Esophagus muscularis mucosa (tissue), 4 donors: ENCODE data around the gene MCUB.
"Not testable (repeated sequence)": the region's sequence is repeated elsewhere in the genome, so short reads cannot be mapped to it uniquely, and the experiment has no call there.

Experiments
- EP300 ChIP-seq: sonication (generic); formaldehyde crosslinking; IDR thresholded peaks from one replicate; pipeline ENCODE4 v1.6.1; 2017; ENCODE audit warnings: antibody characterized with exemption
- POLR2A ChIP-seq: fragments of 450-650 bp; IDR thresholded peaks from one replicate; pipeline ENCODE4 v1.6.1; 2017; ENCODE audit warnings: antibody characterized with exemption, moderate library complexity, mild to moderate bottlenecking, low read depth
- POLR2AphosphoS5 ChIP-seq, 2 donors: sonication (generic); formaldehyde crosslinking; IDR thresholded peaks; one replicate each; pipeline ENCODE4 v1.6.1; 2017; ENCODE audit warnings: antibody characterized with exemption in 2 of 2
- TF ChIP-seq, protein P1 (sequence below), 3 experiments: fragments of 200-600 bp in 2 of 3; fragments of 450-650 bp in 1 of 3; sonication (generic) in 2 of 3; IDR thresholded peaks; one replicate each; pipeline ENCODE4 v1.5.1; 2017 to 2019; ENCODE audit warnings: antibody characterized with exemption in 3 of 3, mild to moderate bottlenecking in 2 of 3, moderate library complexity in 1 of 3

DNA sequence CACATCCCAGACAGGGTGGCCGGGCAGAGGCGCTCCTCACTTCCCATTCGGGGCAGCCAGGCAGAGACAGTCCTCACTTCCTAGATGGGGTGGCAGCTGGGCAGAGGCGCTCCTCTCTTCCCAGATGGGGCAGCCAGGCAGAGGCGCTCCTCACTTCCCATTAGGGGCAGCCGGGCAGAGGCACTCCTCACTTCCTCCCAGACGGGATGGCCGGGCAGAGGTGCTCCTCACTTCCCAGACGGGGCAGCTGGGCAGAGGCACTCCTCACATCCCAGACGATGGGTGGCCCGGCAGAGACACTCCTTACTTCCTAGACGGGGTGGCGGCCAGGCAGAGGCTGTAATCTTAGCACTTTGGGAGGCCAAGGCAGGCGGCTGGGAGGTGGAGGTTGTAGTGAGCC, 118.9 kb downstream of the MCUB start:
- TF ChIP-seq, protein P1, sequence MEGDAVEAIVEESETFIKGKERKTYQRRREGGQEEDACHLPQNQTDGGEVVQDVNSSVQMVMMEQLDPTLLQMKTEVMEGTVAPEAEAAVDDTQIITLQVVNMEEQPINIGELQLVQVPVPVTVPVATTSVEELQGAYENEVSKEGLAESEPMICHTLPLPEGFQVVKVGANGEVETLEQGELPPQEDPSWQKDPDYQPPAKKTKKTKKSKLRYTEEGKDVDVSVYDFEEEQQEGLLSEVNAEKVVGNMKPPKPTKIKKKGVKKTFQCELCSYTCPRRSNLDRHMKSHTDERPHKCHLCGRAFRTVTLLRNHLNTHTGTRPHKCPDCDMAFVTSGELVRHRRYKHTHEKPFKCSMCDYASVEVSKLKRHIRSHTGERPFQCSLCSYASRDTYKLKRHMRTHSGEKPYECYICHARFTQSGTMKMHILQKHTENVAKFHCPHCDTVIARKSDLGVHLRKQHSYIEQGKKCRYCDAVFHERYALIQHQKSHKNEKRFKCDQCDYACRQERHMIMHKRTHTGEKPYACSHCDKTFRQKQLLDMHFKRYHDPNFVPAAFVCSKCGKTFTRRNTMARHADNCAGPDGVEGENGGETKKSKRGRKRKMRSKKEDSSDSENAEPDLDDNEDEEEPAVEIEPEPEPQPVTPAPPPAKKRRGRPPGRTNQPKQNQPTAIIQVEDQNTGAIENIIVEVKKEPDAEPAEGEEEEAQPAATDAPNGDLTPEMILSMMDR (IDR thresholded peaks at IDR 0.05): not testable (repeated sequence)
- TF ChIP-seq POLR2A; POLR2AphosphoS5 (IDR thresholded peaks at IDR 0.05); EP300: not testable (repeated sequence)
